Measurements from ENCODE around the gene OGFOD2. TPM values are rescaled to one million over a fixed set of nuclear protein-coding genes. Genes with fewer than 3 reads are reported as not detected.

Gene OGFOD2
- total RNA-seq, 3 donors from 2014 or later (not counting 1 experiment from before 2014, with no cell fraction given): 16.6 to 23.7 (median 20.7) TPM

DNA sequence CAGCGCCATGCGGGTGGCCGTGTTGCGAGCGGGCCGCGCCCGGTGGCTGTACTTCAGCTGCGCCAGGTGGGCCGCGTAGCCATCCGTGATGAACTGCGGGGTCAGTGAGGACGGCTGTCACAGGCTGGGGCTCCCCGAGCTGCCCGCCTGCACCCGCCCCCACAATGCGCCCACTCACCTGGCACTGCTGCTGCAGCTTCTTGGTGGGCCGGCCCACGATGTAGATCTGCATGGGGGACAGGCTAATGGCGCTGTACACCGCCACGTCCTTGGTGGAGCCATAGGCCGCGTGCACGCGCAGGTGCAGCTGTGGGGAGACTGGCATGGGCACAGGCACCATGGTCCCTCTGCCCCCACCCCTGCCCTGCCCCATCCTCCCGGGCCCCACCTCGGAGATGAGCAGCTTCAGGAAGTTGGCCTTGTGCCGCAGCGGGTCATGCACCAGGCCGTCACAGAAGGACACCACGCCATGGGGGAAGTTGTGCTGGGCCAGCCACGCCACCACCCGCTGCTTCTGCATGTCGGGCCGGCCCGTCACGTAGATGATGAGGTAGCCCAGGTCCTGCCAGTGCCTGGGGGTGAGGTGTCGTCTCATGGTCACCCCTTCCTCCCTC is 11.3 kb downstream of the OGFOD2 start:
- ATAC-seq: no peak
- DNase-seq: no peak
- no peaks in the 10 kb centered on the region for H3K27me3 ChIP-seq (ENCODE audit: control insufficient read depth, insufficient read depth, low read length)
- Mint-ChIP-seq H3K27ac (no peak overlapping the region), H3K9me3 (no peaks in the 10 kb centered on the region), H3K4me3 (no peak overlapping the region), H3K4me1 (peaks cover 26 to 32% of the 10 kb centered on the region in 2 donors), H3K27me3 (ENCODE audit: low read depth in 2 of 2) (no peaks in the 10 kb centered on the region), H3K36me3 (no peaks in the 10 kb centered on the region)
- H3K36me3 ChIP-seq (ENCODE audit: control insufficient read depth, insufficient read depth, low read length): peaks cover 32% of the 10 kb centered on the region
- no peak overlapping the region for H3K4me3 ChIP-seq (ENCODE audit: low read length)
- H3K27ac ChIP-seq (ENCODE audit: low read length): no peak overlapping the region
- peaks cover 39% of the 10 kb centered on the region for H3K4me1 ChIP-seq (ENCODE audit: control insufficient read depth, insufficient read depth, low read length)
- intact Hi-C loops (cut with micrococcal nuclease): no loop called here
- H3K9me3 ChIP-seq (ENCODE audit: control insufficient read depth, insufficient read depth, low read length): no peaks in the 10 kb centered on the region
- TF ChIP-seq, protein P1, sequence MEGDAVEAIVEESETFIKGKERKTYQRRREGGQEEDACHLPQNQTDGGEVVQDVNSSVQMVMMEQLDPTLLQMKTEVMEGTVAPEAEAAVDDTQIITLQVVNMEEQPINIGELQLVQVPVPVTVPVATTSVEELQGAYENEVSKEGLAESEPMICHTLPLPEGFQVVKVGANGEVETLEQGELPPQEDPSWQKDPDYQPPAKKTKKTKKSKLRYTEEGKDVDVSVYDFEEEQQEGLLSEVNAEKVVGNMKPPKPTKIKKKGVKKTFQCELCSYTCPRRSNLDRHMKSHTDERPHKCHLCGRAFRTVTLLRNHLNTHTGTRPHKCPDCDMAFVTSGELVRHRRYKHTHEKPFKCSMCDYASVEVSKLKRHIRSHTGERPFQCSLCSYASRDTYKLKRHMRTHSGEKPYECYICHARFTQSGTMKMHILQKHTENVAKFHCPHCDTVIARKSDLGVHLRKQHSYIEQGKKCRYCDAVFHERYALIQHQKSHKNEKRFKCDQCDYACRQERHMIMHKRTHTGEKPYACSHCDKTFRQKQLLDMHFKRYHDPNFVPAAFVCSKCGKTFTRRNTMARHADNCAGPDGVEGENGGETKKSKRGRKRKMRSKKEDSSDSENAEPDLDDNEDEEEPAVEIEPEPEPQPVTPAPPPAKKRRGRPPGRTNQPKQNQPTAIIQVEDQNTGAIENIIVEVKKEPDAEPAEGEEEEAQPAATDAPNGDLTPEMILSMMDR (IDR thresholded peaks at IDR 0.05): no peak
- WGBS (ENCODE audit: insufficient coverage): 96% methylated on average over 40 of the region's 40 CpGs

DNA sequence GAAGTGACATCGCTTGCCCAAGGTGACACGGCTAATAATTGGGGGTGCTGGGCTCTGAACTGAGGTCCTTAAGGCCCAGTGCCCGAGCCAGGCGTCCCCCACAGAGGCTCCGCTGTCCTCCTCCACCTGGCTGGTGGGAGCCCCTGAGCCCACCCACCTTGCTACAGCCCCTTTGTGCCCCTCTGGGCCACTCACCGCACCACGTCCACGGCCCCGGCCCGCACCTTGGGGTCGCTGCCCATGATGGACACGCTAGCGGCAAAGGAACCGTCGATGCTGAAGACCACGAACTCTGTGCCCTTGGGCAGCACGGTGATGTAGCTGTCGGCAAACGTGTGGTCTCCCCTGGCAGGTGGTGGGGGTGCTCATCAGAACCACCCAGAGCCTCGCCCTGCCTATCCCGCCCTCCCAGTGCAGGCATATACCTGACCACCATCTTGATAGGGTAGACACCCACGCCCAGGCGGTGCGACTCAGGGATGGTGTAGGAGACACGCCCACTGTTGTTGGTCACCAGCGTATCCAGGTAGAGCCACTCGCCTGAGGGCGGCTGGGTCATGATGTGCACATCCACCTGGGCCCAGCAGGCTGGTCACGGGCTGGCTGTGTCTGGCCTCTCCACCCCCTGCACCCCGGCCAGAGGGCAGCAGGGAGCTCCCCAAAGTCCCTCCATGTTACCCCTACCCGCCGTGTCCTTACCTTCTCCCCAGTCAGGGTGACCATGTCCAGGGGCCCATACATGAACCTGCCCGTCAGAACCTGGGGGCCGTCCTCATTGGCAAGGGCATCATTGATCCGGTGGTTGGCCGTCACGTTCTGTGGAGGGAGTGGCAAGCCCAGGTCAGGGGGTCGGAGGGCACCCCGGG is 12.3 kb downstream of the OGFOD2 start:
- ATAC-seq (no peak), DNase-seq (no peak)
- H3K27me3 ChIP-seq (ENCODE audit: control insufficient read depth, insufficient read depth, low read length): no peaks in the 10 kb centered on the region
- H3K4me3 ChIP-seq (ENCODE audit: low read length): no peak overlapping the region
- H3K4me1 Mint-ChIP-seq: peaks cover 21 to 27% of the 10 kb centered on the region in 2 donors
- 96% methylated on average over 39 of the region's 39 CpGs for WGBS (ENCODE audit: insufficient coverage)
- no peaks in the 10 kb centered on the region for H3K9me3 ChIP-seq (ENCODE audit: control insufficient read depth, insufficient read depth, low read length)
- no peak overlapping the region for H3K4me3 Mint-ChIP-seq
- H3K27ac Mint-ChIP-seq: no peak overlapping the region
- intact Hi-C loops (cut with micrococcal nuclease): no loop called here
- no peak overlapping the region for H3K27ac ChIP-seq (ENCODE audit: low read length)
- H3K36me3 ChIP-seq (ENCODE audit: control insufficient read depth, insufficient read depth, low read length): peaks cover 34% of the 10 kb centered on the region
- H3K36me3 Mint-ChIP-seq: no peaks in the 10 kb centered on the region
- H3K9me3 Mint-ChIP-seq: no peaks in the 10 kb centered on the region
- no peaks in the 10 kb centered on the region for H3K27me3 Mint-ChIP-seq (ENCODE audit: low read depth in 2 of 2)
- TF ChIP-seq, protein P1 (IDR thresholded peaks at IDR 0.05): no peak
- peaks cover 30% of the 10 kb centered on the region for H3K4me1 ChIP-seq (ENCODE audit: control insufficient read depth, insufficient read depth, low read length)

DNA sequence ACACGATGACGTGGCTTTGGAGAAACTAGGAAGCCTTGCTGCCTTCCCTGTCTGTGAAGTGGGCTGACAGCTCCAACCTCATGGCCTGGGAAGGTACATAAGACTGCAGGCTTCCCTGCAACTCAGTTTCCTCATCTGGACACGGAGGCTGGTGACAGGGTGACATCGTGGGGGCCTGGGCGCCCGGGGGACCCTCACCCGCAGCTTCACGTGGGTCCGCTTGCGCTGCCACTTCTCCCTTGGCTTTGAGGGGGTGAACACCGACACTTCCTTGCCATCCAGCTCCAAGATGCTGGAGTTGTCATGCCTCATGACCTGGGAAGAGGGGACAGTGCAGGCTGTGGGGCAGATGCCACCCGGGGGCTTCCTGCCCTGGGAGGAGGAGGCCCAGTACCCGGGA is 13.0 kb downstream of the OGFOD2 start:
- H3K4me1 Mint-ChIP-seq: peaks cover 20 to 23% of the 10 kb centered on the region in 2 donors
- intact Hi-C loops (cut with micrococcal nuclease): no loop called here
- H3K9me3 ChIP-seq (ENCODE audit: control insufficient read depth, insufficient read depth, low read length): no peaks in the 10 kb centered on the region
- H3K9me3 Mint-ChIP-seq: no peaks in the 10 kb centered on the region
- no peak for ATAC-seq
- H3K4me3 Mint-ChIP-seq: no peak overlapping the region
- H3K27ac Mint-ChIP-seq: no peak overlapping the region
- no peaks in the 10 kb centered on the region for H3K27me3 Mint-ChIP-seq (ENCODE audit: low read depth in 2 of 2)
- WGBS (ENCODE audit: insufficient coverage): 94% methylated on average over 13 of the region's 13 CpGs
- no peaks in the 10 kb centered on the region for H3K36me3 Mint-ChIP-seq
- no peaks in the 10 kb centered on the region for H3K27me3 ChIP-seq (ENCODE audit: control insufficient read depth, insufficient read depth, low read length)
- DNase-seq: no peak
- H3K4me1 ChIP-seq (ENCODE audit: control insufficient read depth, insufficient read depth, low read length): peaks cover 23% of the 10 kb centered on the region
- H3K36me3 ChIP-seq (ENCODE audit: control insufficient read depth, insufficient read depth, low read length): peaks cover 31% of the 10 kb centered on the region
- TF ChIP-seq, protein P1 (IDR thresholded peaks at IDR 0.05): no peak
- no peak overlapping the region for H3K27ac ChIP-seq (ENCODE audit: low read length)
- H3K4me3 ChIP-seq (ENCODE audit: low read length): no peak overlapping the region

Data from natural killer cell (primary cell).